Activated CD8-positive, alpha-beta T cell treated with anti-CD3 and anti-CD28 coated beads, Interleukin-2, amount 10 ng/mL, durations not matched to agents 7 days and 5 days (primary cell): ENCODE results near the gene DHRS1. TPM values are rescaled to one million over a fixed set of nuclear protein-coding genes. Genes with fewer than 3 reads are reported as not detected.

Experiments used
- ATAC-seq: fragments of 150-1000 bp; cut with Tn5 transposase; one replicate; pipeline ENCODE4 v1.10.0; 2021; ENCODE audit warnings: moderate library complexity
- CTCF ChIA-PET: fragments of 350-600 bp; sonication (Branson Sonifier 250); formaldehyde crosslinking; loops from one replicate; lab custom pipeline; 2021; ENCODE audit warnings: antibody characterized with exemption; lab: Charles Lee
- POLR2A ChIA-PET: fragments of 350-600 bp; sonication (Branson Sonifier 250); formaldehyde crosslinking; loops from one replicate; lab custom pipeline; 2021; ENCODE audit warnings: antibody characterized with exemption; lab: Charles Lee
- DNase-seq: peaks from one replicate; pipeline ENCODE4 v3.0.0-alpha.2; 2020
- H3K27ac Mint-ChIP-seq: one replicate; pipeline ENCODE4 v1.8.0; 2021; ENCODE audit warnings: mild to moderate bottlenecking, mixed read lengths
- H3K27me3 Mint-ChIP-seq: one replicate; pipeline ENCODE4 v1.8.0; 2021; ENCODE audit warnings: low read depth, mixed read lengths
- H3K36me3 Mint-ChIP-seq: one replicate; pipeline ENCODE4 v1.8.0; 2021; ENCODE audit warnings: low read depth, mixed read lengths
- H3K4me1 Mint-ChIP-seq: one replicate; pipeline ENCODE4 v1.8.0; 2021; ENCODE audit warnings: low read depth, mixed read lengths
- H3K4me3 Mint-ChIP-seq: one replicate; pipeline ENCODE4 v1.8.0; 2021; ENCODE audit warnings: mild to moderate bottlenecking, mixed read lengths
- H3K9me3 Mint-ChIP-seq: one replicate; pipeline ENCODE4 v1.8.0; 2022; ENCODE audit warnings: mixed read lengths; ENCODE audit not compliant: insufficient read depth
- total RNA-seq, 2 experiments: library from RNA; stranded (reverse); gene quantifications; one replicate each; pipeline ENCODE4 v1.2.3, GENCODE V29; 2021

The DHRS1 gene
- total RNA-seq, 2 experiments from 2014 or later = 28.6 to 33.9 TPM

GRCh38 chr14:24337144-24337823, 37.7 kb upstream of the DHRS1 start:
- H3K27ac Mint-ChIP-seq = no peak overlapping the region
- no peak for DNase-seq
- peaks cover 25% of the 10 kb centered on the region for H3K27me3 Mint-ChIP-seq
- H3K36me3 Mint-ChIP-seq = peaks cover 34% of the 10 kb centered on the region
- H3K9me3 Mint-ChIP-seq = no peaks in the 10 kb centered on the region
- ChIA-PET CTCF (interaction anchor here (1.0 to 12.7 kb wide), 5 partner anchors 8 to 92 kb away, joined by 3 to 709 read pairs (median 4); partner anchors contain the start of genes CBLN3, CIDEB and KHNYN), POLR2A (interaction anchor here (1.8 to 13.7 kb wide), 2 partner anchors 93 to 105 kb away, joined by 6 to 185 read pairs; partner anchors contain the start of genes CBLN3, KHNYN and SDR39U1)
- no peak overlapping the region for H3K4me3 Mint-ChIP-seq
- H3K4me1 Mint-ChIP-seq = peaks cover 43% of the 10 kb centered on the region
- no peak for ATAC-seq

- no peaks in the 10 kb centered on the region for H3K9me3 Mint-ChIP-seq
- H3K36me3 Mint-ChIP-seq = peaks cover 34% of the 10 kb centered on the region
- DNase-seq = no peak
- CTCF ChIA-PET = interaction anchor here (1.4 to 12.7 kb wide), 4 partner anchors 11 to 94 kb away, joined by 3 to 709 read pairs (median 26); partner anchors contain the start of genes CBLN3, CIDEB and KHNYN
- POLR2A ChIA-PET = interaction anchor here (1.2 to 13.7 kb wide), 2 partner anchors 95 to 122 kb away, joined by 3 to 185 read pairs; partner anchors contain the start of genes CBLN3, CHMP4A and KHNYN
- no peak overlapping the region for H3K4me3 Mint-ChIP-seq
- peaks cover 58% of the 10 kb centered on the region for H3K4me1 Mint-ChIP-seq
- H3K27me3 Mint-ChIP-seq = peaks cover 22% of the 10 kb centered on the region
- no peak for ATAC-seq
- H3K27ac Mint-ChIP-seq = no peak overlapping the region
Measured at GRCh38 chr14:24335461-24336171, 36.0 kb upstream of the DHRS1 start.

- Mint-ChIP-seq H3K27ac (peak within 1 kb of the TSS; percentile 8), H3K36me3 (peaks cover 34% of the 10 kb centered on the region), H3K4me1 (peaks cover 60% of the 10 kb centered on the region), H3K27me3 (peaks cover 22% of the 10 kb centered on the region), H3K9me3 (no peaks in the 10 kb centered on the region), H3K4me3 (peak within 1 kb of the TSS; percentile 49)
- no peak for DNase-seq
- ATAC-seq = no peak
- CTCF ChIA-PET = interaction anchor here (1.3 to 12.7 kb wide), 13 partner anchors 7 to 226 kb away, joined by 4 to 709 read pairs (median 27); partner anchors contain the start of genes CBLN3, CIDEB, KHNYN and LTB4R
- POLR2A ChIA-PET = interaction anchor here (1.2 to 13.7 kb wide), 3 partner anchors 96 to 121 kb away, joined by 3 to 185 read pairs (median 16); partner anchors contain the start of genes CBLN3, CHMP4A and KHNYN
Measured at GRCh38 chr14:24334431-24335291, 35.1 kb upstream of the DHRS1 start, which contains the start of gene ADCY4. ADCY4 (minus strand) TSS chr14:24335071; CDS start chr14:24334652, 419 bp downstream.

- DNase-seq (peak; percentile 94), ATAC-seq (peak; percentile 79)
- ChIA-PET CTCF (interaction anchor here (0.6 to 12.7 kb wide), 35 partner anchors 9 to 350 kb away, joined by 3 to 709 read pairs (median 5); partner anchors contain the start of genes CBLN3, CHMP4A, CIDEB and DHRS1), POLR2A (interaction anchor here (0.6 to 13.7 kb wide), 7 partner anchors 14 to 104 kb away, joined by 3 to 185 read pairs (median 3); partner anchors contain the start of genes CBLN3, KHNYN and TINF2)
- Mint-ChIP-seq H3K9me3 (no peaks in the 10 kb centered on the region), H3K27me3 (peaks cover 22% of the 10 kb centered on the region), H3K4me3 (peak overlapping the region; percentile 75), H3K4me1 (peaks cover 73% of the 10 kb centered on the region), H3K27ac (peak overlapping the region; percentile 61), H3K36me3 (peaks cover 22% of the 10 kb centered on the region)
Measured at GRCh38 chr14:24332268-24332993, 32.9 kb upstream of the DHRS1 start.

GRCh38 chr14:24331731-24332267, 32.2 kb upstream of the DHRS1 start:
- Mint-ChIP-seq H3K9me3 (no peaks in the 10 kb centered on the region), H3K27me3 (peaks cover 22% of the 10 kb centered on the region), H3K27ac (peak overlapping the region; percentile 61), H3K4me1 (peaks cover 78% of the 10 kb centered on the region), H3K4me3 (peak overlapping the region; percentile 75), H3K36me3 (peaks cover 16% of the 10 kb centered on the region)
- ChIA-PET POLR2A (interaction anchor here (0.7 to 13.7 kb wide), 4 partner anchors 14 to 99 kb away, joined by 3 to 185 read pairs (median 3); partner anchors contain the start of genes CBLN3, KHNYN and TINF2), CTCF (interaction anchor here (0.6 to 12.7 kb wide), 23 partner anchors 9 to 223 kb away, joined by 3 to 709 read pairs (median 12); partner anchors contain the start of genes CBLN3, CHMP4A, CIDEB and DHRS1)
- ATAC-seq = peak; percentile 1
- no peak for DNase-seq

GRCh38 chr14:24330973-24331674, 31.5 kb upstream of the DHRS1 start:
- ChIA-PET POLR2A (interaction anchor here (0.6 to 13.7 kb wide), 3 partner anchors 89 to 100 kb away, joined by 3 to 185 read pairs (median 3); partner anchors contain the start of genes CBLN3, KHNYN and TINF2), CTCF (interaction anchor here (0.9 to 12.7 kb wide), 11 partner anchors 9 to 109 kb away, joined by 3 to 709 read pairs (median 27); partner anchors contain the start of genes CBLN3, CIDEB, DHRS1 and KHNYN)
- peaks cover 9% of the 10 kb centered on the region for H3K36me3 Mint-ChIP-seq
- H3K4me1 Mint-ChIP-seq = peaks cover 80% of the 10 kb centered on the region
- ATAC-seq (no peak), DNase-seq (no peak)
- no peaks in the 10 kb centered on the region for H3K9me3 Mint-ChIP-seq
- no peak overlapping the region for H3K27ac Mint-ChIP-seq
- peaks cover 22% of the 10 kb centered on the region for H3K27me3 Mint-ChIP-seq
- no peak overlapping the region for H3K4me3 Mint-ChIP-seq

- Mint-ChIP-seq H3K9me3 (no peaks in the 10 kb centered on the region), H3K4me3 (peak overlapping the region; percentile 25), H3K27ac (peak overlapping the region; percentile 71), H3K27me3 (peaks cover 16% of the 10 kb centered on the region), H3K36me3 (no peaks in the 10 kb centered on the region), H3K4me1 (peaks cover 79% of the 10 kb centered on the region)
- ATAC-seq (peak; percentile 48), DNase-seq (peak; percentile 80)
- POLR2A ChIA-PET = interaction anchor here (0.6 to 13.7 kb wide), 4 partner anchors 16 to 364 kb away, joined by 3 to 185 read pairs (median 4); partner anchors contain the start of genes CBLN3 and KHNYN
- CTCF ChIA-PET = interaction anchor here (1.1 to 9.0 kb wide), 5 partner anchors 8 to 107 kb away, joined by 3 to 142 read pairs (median 17); partner anchors contain the start of genes CIDEB, KHNYN, LTB4R and LTB4R2
Measured at GRCh38 chr14:24329736-24330135, 30.2 kb upstream of the DHRS1 start.

- DNase-seq (no peak), ATAC-seq (no peak)
- H3K4me1 Mint-ChIP-seq = peaks cover 77% of the 10 kb centered on the region
- H3K9me3 Mint-ChIP-seq = no peaks in the 10 kb centered on the region
- ChIA-PET CTCF (interaction anchor here (0.7 to 9.0 kb wide), 7 partner anchors 8 to 108 kb away, joined by 3 to 142 read pairs (median 10); partner anchors contain the start of genes CIDEB, KHNYN, LTB4R and LTB4R2), POLR2A (interaction anchor here (0.6 to 13.7 kb wide), 5 partner anchors 15 to 364 kb away, joined by 3 to 185 read pairs (median 4); partner anchors contain the start of genes CBLN3, KHNYN and TINF2)
- H3K36me3 Mint-ChIP-seq = no peaks in the 10 kb centered on the region
- peak overlapping the region; percentile 71 for H3K27ac Mint-ChIP-seq
- no peak overlapping the region for H3K4me3 Mint-ChIP-seq
- H3K27me3 Mint-ChIP-seq = peaks cover 14% of the 10 kb centered on the region
Measured at GRCh38 chr14:24329073-24329663, 29.6 kb upstream of the DHRS1 start.
